ENCODE measurements around the gene PGGT1B.

Gene PGGT1B
- 31.5 to 45.0 (median 37.2) reads per million in 4 donors for total RNA-seq

GRCh38 chr5:115262321-115263077, at the start of gene PGGT1B:
Gene PGGT1B (minus strand): TSS chr5:115262877. CDS start chr5:115262851, 26 bp downstream.
- DNase-seq, result peak; percentile 33 to 79 (median 49)

DNA sequence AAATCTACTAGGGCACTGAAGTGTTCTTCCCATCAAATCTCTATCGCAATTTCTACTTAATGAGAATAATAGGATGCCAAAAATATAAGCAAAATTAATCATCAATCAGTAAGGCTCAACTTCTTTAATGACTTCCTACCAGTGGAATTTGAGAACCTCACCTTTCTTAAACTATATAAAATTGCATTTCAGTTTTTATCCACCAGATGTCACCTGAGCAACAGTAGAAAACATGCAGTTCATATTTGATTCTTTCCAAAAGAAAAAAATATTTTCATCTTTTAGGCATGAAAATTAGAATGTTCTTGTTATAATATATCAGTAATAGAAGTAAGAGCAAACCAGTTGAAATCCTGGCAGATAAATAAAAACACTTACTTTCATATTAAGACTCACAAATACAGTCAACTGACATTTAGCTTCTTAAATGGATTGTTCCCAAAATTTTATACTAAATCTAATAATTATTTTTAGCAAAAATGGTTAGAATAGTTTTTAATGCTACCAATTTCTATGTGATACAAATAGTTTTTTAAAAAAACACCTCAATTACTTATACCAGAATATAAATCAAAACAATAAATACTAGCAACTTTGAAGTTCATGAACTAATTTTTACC, 47.2 kb upstream of the PGGT1B start:
- DNase-seq, result peak in 1 of 5 donors; percentile 30

DNA sequence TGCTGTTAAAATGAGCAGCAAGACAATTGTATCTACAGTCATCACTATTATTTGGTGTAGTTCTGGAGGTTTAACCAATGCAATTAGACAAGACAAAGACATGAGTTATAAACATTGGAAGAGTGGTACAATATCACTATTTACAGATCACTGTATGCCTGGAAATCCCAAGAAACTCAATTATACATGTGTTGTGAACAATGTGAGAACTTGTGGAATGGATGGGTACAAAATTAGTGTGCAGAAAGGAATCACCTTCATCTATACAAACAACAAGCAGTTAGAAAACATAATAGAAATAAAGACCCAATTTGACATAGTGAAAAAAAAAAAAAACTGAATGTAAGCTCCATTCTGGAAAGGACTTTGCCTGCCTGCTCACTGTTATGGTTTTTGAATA, 46.1 kb upstream of the PGGT1B start:
- DNase-seq, result no peak

DNA sequence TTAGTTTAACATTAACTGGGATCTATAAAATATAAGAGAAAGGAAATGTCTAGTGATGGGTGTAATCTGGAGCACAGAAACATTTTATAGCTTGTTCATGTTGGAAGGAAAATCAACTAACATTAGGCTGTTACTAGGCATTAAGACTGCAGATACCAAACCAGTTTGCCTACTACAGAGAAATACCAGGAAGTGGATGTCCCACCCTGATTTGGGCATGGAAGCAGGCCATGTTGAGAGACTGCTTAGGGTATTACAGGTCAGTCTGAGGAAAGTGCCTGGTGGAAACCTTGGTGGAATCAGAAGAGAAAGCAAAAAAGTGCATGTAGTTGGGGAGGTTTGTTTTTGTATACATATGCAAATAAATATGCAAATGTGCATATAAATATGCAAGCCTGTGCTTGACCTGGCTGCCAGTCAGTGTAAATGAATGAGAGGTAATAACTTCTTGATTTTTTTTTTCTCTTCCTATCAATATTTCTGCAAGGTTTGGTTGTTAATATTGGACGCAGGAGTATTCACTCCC, 43.4 kb upstream of the PGGT1B start:
- DNase-seq, result no peak

GRCh38 chr5:115304496-115304895, 41.8 kb upstream of the PGGT1B start:
- DNase-seq, result no peak

GRCh38 chr5:115298811-115299210, 36.1 kb upstream of the PGGT1B start:
- DNase-seq, result no peak

- no peak for DNase-seq
Observed at GRCh38 chr5:115297031-115297430, 34.4 kb upstream of the PGGT1B start.

DNA sequence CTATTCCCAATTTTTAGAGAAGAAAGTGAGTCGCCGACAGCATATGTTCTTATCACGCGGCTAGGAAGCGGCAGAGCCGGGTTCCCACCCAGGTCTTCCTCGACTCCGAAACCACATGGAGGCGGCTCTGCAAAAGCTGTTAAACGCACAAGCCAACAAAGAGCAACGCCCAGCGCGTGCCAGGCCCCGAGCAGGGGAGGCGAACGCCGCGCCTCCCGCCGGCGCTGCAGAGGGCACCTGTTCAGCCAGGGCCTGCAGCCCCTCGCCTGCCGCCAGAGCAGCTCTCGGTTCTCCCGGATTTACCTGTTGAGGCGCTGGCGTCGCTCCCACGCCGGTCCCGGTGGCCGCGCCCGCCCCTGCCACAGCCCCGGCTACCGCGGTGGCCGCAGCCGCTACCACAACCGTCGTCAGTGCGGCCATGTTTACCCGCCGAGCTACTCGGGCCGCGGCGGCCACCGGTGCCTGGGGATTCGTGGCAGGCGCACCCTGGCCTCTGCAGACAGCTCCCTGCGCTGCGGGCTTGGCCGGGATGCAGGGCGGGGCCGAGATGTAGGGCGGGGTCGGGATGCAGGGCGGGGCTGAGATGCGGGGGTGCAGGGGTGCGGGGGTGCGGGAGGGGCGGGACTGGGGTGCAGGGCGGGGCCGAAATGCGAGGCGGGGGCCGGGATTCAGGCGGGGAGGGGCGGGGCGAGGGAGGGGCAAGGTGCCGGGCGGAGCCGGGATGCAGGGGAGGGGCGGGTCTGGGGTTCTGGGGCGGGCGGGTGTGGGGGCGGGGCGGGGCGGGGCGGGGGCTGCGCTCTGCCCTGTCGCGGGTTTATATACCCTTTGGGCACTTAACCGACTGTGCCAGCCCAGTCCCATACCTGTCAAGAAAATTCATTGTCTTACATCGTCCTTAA, 33.7 kb upstream of the PGGT1B start, which contains the start of gene CCDC112:
Gene CCDC112 (minus strand): TSS at position 531 of the 899 bp plus-strand sequence. CDS start 111 bp downstream, at position 420.
- peak; percentile 67 to 73 (median 68) for DNase-seq

DNA sequence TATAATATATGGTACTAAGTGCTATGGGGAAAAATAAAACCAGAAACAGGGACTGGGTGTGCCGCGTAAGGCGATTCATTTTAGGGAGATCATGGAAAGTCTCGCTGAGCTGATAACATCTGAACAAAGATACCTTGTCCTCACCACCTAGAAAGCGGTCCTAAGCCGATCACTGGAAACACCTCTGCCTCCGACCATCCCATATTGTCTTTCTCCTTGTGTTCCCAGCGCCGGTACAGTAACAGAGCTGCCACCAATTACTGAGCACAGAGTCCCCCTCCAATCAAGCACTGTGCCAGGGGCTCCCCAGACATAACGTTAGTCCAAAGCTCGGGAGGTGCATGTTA, 33.1 kb upstream of the PGGT1B start:
- no peak for DNase-seq

GRCh38 chr5:115291397-115291796, 28.7 kb upstream of the PGGT1B start:
- no peak for DNase-seq

- no peak for DNase-seq
Observed at GRCh38 chr5:115289104-115289503, 26.4 kb upstream of the PGGT1B start.

GRCh38 chr5:115284021-115284420, 21.3 kb upstream of the PGGT1B start:
- DNase-seq, result no peak

GRCh38 chr5:115282131-115282530, 19.5 kb upstream of the PGGT1B start:
- DNase-seq, result no peak

GRCh38 chr5:115274584-115274983, 11.9 kb upstream of the PGGT1B start:
- no peak for DNase-seq

GRCh38 chr5:115272297-115272958, 9.8 kb upstream of the PGGT1B start:
- DNase-seq, result no peak

- no peak for DNase-seq
Observed at GRCh38 chr5:115271295-115272050, 8.8 kb upstream of the PGGT1B start.

DNA sequence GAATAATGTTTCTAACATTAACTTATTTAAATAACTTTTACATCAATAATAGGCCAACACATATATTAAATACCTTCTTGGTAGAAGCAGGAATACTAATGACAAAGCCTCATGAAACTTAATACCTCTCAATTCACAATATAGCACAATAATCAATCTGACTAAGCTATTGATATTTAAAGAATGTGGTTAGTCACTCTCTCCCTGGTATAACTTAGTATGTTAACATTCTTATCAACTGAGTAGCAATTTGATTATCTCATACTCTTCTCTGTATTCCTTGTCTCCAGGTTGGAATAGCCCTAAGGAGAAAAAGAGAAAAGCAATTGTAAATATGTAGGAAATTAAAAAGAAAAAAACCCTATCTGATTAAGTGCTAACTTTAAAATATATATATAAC, 4.9 kb upstream of the PGGT1B start:
- DNase-seq, result no peak

DNA sequence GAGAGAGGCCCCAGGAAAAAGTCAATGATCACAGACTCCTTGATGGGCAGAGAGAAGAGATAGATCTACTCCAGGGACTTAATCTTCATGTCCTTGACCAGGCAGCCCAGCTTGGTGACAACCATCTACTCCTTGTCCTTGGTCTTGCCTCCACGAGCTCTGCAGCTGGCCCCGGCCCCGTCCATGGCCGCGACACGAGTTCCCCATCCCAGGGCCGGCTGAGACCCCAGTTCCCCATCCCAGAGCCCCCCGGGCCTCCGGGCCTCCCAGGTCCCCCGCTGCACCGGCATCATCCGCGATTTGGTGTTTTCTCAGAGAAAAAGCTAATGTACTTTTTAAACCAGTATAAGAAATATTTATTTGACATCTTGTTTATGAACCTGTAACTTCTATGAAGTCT, 2.5 kb upstream of the PGGT1B start:
- DNase-seq, result no peak

GRCh38 chr5:115264786-115265185, 2.1 kb upstream of the PGGT1B start:
- DNase-seq, result no peak

- no peak for DNase-seq
Observed at GRCh38 chr5:115263078-115263380, 352 bp upstream of the PGGT1B start.

GRCh38 chr5:115262011-115262320, 711 bp downstream of the PGGT1B start:
- no peak for DNase-seq

DNA sequence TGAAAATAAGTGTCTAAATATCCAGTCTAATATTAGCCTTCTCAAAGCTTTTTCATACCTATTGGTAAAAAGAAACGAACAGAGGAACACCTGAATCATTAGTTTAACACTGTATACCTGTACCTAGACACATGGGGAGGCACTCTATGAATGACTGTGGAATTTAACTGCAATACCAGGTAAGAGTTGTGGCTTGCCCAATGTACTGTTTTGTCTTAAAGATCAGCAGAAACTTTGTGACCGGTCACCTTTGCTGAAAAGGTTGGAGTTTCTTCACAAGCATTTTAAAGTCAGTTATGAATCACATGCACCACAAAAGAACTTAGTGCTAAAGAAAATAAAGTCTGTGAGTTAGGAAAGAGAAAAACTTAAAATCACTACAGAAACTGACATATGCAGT, 2.4 kb downstream of the PGGT1B start:
- no peak for DNase-seq

Measured in T-helper 1 cell (primary cell).